Gastrocnemius medialis (tissue), 4 donors: ENCODE measurements around the gene SPEF2. TPM values are rescaled to one million over a fixed set of nuclear protein-coding genes. Genes with fewer than 3 reads are reported as not detected.

Source experiments
- ATAC-seq, 2 donors: fragments of 150-250 bp; one replicate each; pipeline ENCODE4 v1.9.1; 2016
- DNase-seq, 2 donors: peaks; one replicate each; pipeline ENCODE4 v3.0.0-alpha.2; 2019
- H3K27ac ChIP-seq, 4 donors: fragments of 200-600 bp; sonication (generic); 1 replicate in 1 of 4; 2 replicates in 3 of 4; pipeline ENCODE4 v1.5.1; 2016 to 2018; ENCODE audit warnings: mild to moderate bottlenecking in 2 of 4, moderate library complexity in 1 of 4
- H3K27me3 ChIP-seq, 3 donors: fragments of 200-600 bp; sonication (generic) in 2 of 3; 1 replicate in 1 of 3; 2 replicates in 2 of 3; pipeline versions ENCODE4 v1.5.1 to v1.6.0; 2016 to 2019; ENCODE audit warnings: mild to moderate bottlenecking in 1 of 3, moderate library complexity in 1 of 3
- H3K36me3 ChIP-seq, 2 donors: fragments of 200-600 bp; sonication (generic) in 1 of 2; one replicate each; pipeline ENCODE4 v1.5.1; 2017 to 2018
- H3K4me1 ChIP-seq, 2 donors: fragments of 200-600 bp; sonication (generic) in 1 of 2; one replicate each; pipeline ENCODE4 v1.5.1; 2016 to 2017; ENCODE audit warnings: mild to moderate bottlenecking in 2 of 2
- H3K4me3 ChIP-seq, 4 donors: fragments of 200-600 bp; sonication (generic) in 3 of 4; 1 replicate in 1 of 4; 2 replicates in 3 of 4; pipeline ENCODE4 v1.5.1; 2016 to 2019; ENCODE audit warnings: mild to moderate bottlenecking in 2 of 4
- H3K9me3 ChIP-seq, 3 donors: fragments of 200-600 bp; sonication (generic) in 2 of 3; 1 replicate in 1 of 3; 2 replicates in 2 of 3; pipeline ENCODE4 v1.5.1; 2016 to 2019
- CTCF ChIP-seq, 5 experiments: fragments of 450-650 bp in 3 of 5; fragments of 200-600 bp in 2 of 5; sonication (generic) in 2 of 5; IDR thresholded peaks in 4 of 5; conservative IDR thresholded peaks in 1 of 5; 1 replicate in 4 of 5; 2 replicates in 1 of 5; pipeline ENCODE4 v1.5.1; 2016 to 2019; ENCODE audit warnings: antibody characterized with exemption in 5 of 5, mild to moderate bottlenecking in 3 of 5, moderate library complexity in 3 of 5
- POLR2A ChIP-seq, 2 donors: fragments of 450-650 bp; IDR thresholded peaks; one replicate each; pipeline ENCODE4 v1.6.1; 2017; ENCODE audit warnings: antibody characterized with exemption in 2 of 2, mild to moderate bottlenecking in 2 of 2, moderate library complexity in 2 of 2
- in situ Hi-C, 4 donors: fragments of 200-750 bp; cut with MboI; loops; one replicate each; pipeline versions ENCODE4 v1.15.0 to v1.8.0; 2017; ENCODE audit warnings: low sequenced_read_pairs in 4 of 4
- intact Hi-C: fragments of 100-400 bp; cut with DNase I; formaldehyde crosslinking; loops from one replicate; pipeline ENCODE4 v1.15.1; 2023; ENCODE audit warnings: low total_unique reads
- total RNA-seq, 4 donors: library from RNA; depleted of rRNA; stranded (reverse); fragments of >200 nt; gene quantifications; one replicate each; pipeline versions ENCODE4 v1.1.0 to v1.2.3, GENCODE V29; 2016

Gene SPEF2
- total RNA-seq, 4 donors from 2014 or later, result 0.11 to 0.46 TPM; not detected in 2

- no peaks in the 10 kb centered on the region for H3K36me3 ChIP-seq
- no peaks in the 10 kb centered on the region for H3K9me3 ChIP-seq
- no peak overlapping the region for H3K27ac ChIP-seq
- intact Hi-C loops, result no loop called here
- no peak overlapping the region for H3K4me3 ChIP-seq
- H3K27me3 ChIP-seq, result no peaks in the 10 kb centered on the region
- no peak for ATAC-seq
- DNase-seq, result no peak
- H3K4me1 ChIP-seq, result no peaks in the 10 kb centered on the region
- TF ChIP-seq POLR2A (IDR thresholded peaks at IDR 0.05), result no peak
- no peak for TF ChIP-seq CTCF (IDR thresholded peaks at IDR 0.05 in 4 of 5, conservative IDR thresholded peaks at IDR 0.05 in 1 of 5)
- in situ Hi-C loops, result no loop called here
These were observed 135.8 kb downstream of the SPEF2 start for GRCh38 chr5:35753500-35753899.

GRCh38 chr5:35754481-35754880, 136.8 kb downstream of the SPEF2 start:
- H3K9me3 ChIP-seq, result no peaks in the 10 kb centered on the region

GRCh38 chr5:35755966-35756365, 138.3 kb downstream of the SPEF2 start:
- no peak for ATAC-seq
- Histone ChIP-seq H3K4me1 (no peaks in the 10 kb centered on the region), H3K4me3 (no peak overlapping the region), H3K9me3 (no peaks in the 10 kb centered on the region), H3K27me3 (no peaks in the 10 kb centered on the region), H3K36me3 (no peaks in the 10 kb centered on the region), H3K27ac (no peak overlapping the region)
- intact Hi-C loops (no loop called here), in situ Hi-C loops (no loop called here)
- no peak for DNase-seq
- TF ChIP-seq CTCF (IDR thresholded peaks at IDR 0.05 in 4 of 5, conservative IDR thresholded peaks at IDR 0.05 in 1 of 5), result no peak
- no peak for TF ChIP-seq POLR2A (IDR thresholded peaks at IDR 0.05)

More at GRCh38 chr5:35754481-35754880, 136.8 kb downstream of the SPEF2 start:
- in situ Hi-C loops, result no loop called here
- ATAC-seq (no peak), DNase-seq (no peak)
- no peak for TF ChIP-seq CTCF (IDR thresholded peaks at IDR 0.05 in 4 of 5, conservative IDR thresholded peaks at IDR 0.05 in 1 of 5)
- TF ChIP-seq POLR2A (IDR thresholded peaks at IDR 0.05), result no peak
- Histone ChIP-seq H3K4me1 (no peaks in the 10 kb centered on the region), H3K27ac (no peak overlapping the region), H3K4me3 (no peak overlapping the region), H3K27me3 (no peaks in the 10 kb centered on the region), H3K36me3 (no peaks in the 10 kb centered on the region)
- intact Hi-C loops, result no loop called here

- H3K4me3 ChIP-seq, result no peak overlapping the region
- TF ChIP-seq CTCF (IDR thresholded peaks at IDR 0.05 in 4 of 5, conservative IDR thresholded peaks at IDR 0.05 in 1 of 5), result no peak
- no peak for TF ChIP-seq POLR2A (IDR thresholded peaks at IDR 0.05)
- ATAC-seq, result no peak
- in situ Hi-C loops, result no loop called here
- H3K27ac ChIP-seq, result no peak overlapping the region
- intact Hi-C loops, result no loop called here
- H3K36me3 ChIP-seq, result no peaks in the 10 kb centered on the region
- DNase-seq, result no peak
- H3K4me1 ChIP-seq, result no peaks in the 10 kb centered on the region
- no peaks in the 10 kb centered on the region for H3K27me3 ChIP-seq
- no peaks in the 10 kb centered on the region for H3K9me3 ChIP-seq
These were observed 140.6 kb downstream of the SPEF2 start for GRCh38 chr5:35758151-35758724.

GRCh38 chr5:35761541-35761940, 143.9 kb downstream of the SPEF2 start:
- no peak overlapping the region for H3K4me3 ChIP-seq
- in situ Hi-C loops, result no loop called here
- no peaks in the 10 kb centered on the region for H3K36me3 ChIP-seq
- DNase-seq (no peak), ATAC-seq (no peak)
- H3K27me3 ChIP-seq, result no peaks in the 10 kb centered on the region
- no peaks in the 10 kb centered on the region for H3K4me1 ChIP-seq
- TF ChIP-seq POLR2A (IDR thresholded peaks at IDR 0.05), result no peak
- no peak for TF ChIP-seq CTCF (IDR thresholded peaks at IDR 0.05 in 4 of 5, conservative IDR thresholded peaks at IDR 0.05 in 1 of 5)
- intact Hi-C loops, result no loop called here
- H3K27ac ChIP-seq, result no peak overlapping the region
- no peaks in the 10 kb centered on the region for H3K9me3 ChIP-seq
